ENCODE data around the gene CHN1.

CHN1 gene

DNA sequence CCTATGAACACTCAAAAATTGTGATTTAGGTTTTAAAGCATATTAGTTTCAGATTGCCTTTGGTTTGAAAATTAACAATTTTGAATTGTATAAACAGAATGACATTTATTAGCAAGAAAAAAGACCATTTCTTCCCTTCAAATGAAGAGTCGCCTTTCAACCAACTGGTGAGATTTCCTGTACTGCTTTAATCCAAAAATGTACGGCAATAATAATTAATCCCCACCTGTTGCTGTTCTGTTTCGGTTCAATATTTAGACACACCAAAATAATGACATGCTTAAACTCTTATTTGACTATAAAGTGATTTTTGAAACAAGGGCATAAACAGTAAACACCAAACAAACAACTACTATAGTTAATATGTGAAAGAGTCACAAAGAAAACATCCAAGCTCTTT is 39.6 kb downstream of the CHN1 start:
- no peak overlapping the region for H3K4me3 ChIP-seq (ENCODE audit: control insufficient read depth, low read depth, low read length)
- no peak for DNase-seq (ENCODE audit: low read depth)
- TF ChIP-seq, protein P1, sequence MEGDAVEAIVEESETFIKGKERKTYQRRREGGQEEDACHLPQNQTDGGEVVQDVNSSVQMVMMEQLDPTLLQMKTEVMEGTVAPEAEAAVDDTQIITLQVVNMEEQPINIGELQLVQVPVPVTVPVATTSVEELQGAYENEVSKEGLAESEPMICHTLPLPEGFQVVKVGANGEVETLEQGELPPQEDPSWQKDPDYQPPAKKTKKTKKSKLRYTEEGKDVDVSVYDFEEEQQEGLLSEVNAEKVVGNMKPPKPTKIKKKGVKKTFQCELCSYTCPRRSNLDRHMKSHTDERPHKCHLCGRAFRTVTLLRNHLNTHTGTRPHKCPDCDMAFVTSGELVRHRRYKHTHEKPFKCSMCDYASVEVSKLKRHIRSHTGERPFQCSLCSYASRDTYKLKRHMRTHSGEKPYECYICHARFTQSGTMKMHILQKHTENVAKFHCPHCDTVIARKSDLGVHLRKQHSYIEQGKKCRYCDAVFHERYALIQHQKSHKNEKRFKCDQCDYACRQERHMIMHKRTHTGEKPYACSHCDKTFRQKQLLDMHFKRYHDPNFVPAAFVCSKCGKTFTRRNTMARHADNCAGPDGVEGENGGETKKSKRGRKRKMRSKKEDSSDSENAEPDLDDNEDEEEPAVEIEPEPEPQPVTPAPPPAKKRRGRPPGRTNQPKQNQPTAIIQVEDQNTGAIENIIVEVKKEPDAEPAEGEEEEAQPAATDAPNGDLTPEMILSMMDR (conservative IDR thresholded peaks at IDR 0.05; ENCODE audit: control insufficient read depth, insufficient read depth, low read depth, low read length), result no peak

DNA sequence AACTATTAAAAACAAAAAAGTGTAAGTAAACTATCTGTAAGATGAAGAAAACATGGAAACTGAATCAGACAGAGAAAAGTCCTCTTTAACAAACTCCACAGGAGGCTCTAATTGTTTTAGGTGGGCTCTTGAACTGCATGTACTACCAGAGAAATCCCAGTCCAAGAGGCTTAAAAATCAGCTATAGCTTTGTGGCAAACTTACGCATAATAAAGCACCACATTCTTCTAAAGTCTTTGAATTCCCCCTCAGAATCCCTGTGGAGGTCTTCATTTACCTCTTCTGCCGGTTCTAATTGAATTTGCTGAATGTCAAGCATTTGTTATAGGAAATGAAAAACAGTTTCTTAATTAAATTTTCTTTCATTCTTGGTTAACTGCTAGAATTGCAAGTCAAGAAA is 40.8 kb downstream of the CHN1 start:
- H3K4me3 ChIP-seq (ENCODE audit: control insufficient read depth, low read depth, low read length), result no peak overlapping the region
- TF ChIP-seq, protein P1 (conservative IDR thresholded peaks at IDR 0.05; ENCODE audit: control insufficient read depth, insufficient read depth, low read depth, low read length), result no peak
- no peak for DNase-seq (ENCODE audit: low read depth)

DNA sequence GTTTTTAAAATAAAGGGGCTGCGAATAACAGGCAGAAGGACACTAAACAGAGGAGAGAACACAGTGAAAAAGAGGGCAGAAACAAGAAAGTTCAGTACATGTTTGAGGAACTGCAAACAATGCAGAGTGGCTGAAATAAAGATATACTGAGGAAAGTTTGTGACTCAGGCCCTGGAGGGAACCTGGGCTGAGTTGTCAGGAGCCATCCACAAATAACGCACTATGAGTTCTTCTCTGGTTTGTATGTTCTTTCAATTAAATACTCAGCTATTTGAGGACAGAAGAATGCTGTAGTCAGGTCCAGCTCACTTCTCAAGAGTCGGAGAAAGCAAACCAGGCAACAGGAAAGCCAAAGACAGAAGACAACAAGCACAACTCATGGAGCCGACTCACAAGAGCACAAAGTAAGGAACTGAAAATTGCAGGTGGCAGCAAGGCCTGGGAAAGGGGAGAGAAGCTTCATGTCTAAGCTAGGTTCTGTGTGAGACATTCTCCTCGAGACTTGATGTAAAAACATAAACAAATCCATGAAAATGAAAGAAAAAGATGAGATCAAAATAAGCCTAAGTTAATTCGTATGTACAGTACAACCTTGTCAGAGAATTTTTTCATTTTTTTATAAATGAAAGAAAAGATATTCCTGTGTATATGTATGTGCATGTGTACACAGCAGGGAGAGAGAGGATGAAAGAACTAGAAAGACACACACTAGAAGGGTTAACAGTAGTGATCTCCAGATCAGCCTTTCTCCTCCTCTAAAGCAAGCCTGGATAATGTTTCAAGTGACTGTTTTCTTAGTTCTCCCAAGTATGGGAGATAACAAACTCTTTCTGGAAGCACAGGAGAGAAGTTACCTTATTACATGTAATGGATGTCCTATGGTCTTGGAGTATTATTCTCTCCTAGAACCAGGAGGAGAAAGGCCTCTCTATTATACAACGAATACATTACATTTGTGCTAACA is 41.5 kb downstream of the CHN1 start:
- no peak for DNase-seq (ENCODE audit: low read depth)
- TF ChIP-seq, protein P1 (conservative IDR thresholded peaks at IDR 0.05; ENCODE audit: control insufficient read depth, insufficient read depth, low read depth, low read length), result no peak
- no peak overlapping the region for H3K4me3 ChIP-seq (ENCODE audit: control insufficient read depth, low read depth, low read length)

DNA sequence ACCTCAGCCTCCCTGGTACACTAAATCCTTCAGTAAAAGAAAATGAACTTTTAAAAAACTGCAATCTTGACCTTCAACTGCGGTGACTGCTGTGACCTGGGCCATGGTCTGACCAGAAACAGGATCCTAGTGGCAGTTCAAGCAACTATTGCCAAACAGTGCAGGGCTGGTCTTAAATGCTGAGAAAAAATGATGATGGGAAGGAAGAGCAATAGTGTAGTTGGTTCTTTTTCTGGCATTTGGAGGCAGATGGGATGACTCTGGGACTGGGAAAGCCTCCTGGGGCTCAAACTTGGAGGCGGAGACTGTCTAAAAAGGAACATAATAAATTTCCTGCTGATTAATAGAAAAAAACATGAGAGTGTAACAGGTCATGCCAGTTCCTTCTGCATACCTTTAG is 45.4 kb downstream of the CHN1 start:
- no peak overlapping the region for H3K4me3 ChIP-seq (ENCODE audit: control insufficient read depth, low read depth, low read length)
- TF ChIP-seq, protein P1 (conservative IDR thresholded peaks at IDR 0.05; ENCODE audit: control insufficient read depth, insufficient read depth, low read depth, low read length), result no peak
- peak; percentile 27 for DNase-seq (ENCODE audit: low read depth)

DNA sequence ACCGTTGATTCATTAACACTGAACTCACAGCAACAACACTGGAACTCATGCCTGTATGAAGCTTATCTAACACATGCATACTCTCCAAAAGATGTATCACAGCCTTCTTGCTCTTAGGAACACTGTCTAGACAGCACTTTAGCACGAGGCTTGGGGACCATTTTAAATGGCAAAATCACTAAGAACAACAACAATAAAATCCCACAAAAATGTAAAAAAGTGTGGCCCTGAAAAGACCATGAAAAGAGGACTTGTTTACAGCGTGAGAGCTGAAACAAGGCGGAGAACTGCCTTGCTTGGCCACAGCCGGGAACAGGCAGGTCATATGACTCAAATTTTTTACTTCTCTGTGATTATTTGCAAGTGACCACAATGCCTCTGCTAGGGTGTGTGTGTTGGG is 48.1 kb downstream of the CHN1 start:
- no peak overlapping the region for H3K4me3 ChIP-seq (ENCODE audit: control insufficient read depth, low read depth, low read length)
- TF ChIP-seq, protein P1 (conservative IDR thresholded peaks at IDR 0.05; ENCODE audit: control insufficient read depth, insufficient read depth, low read depth, low read length), result no peak
- no peak for DNase-seq (ENCODE audit: low read depth)

DNA sequence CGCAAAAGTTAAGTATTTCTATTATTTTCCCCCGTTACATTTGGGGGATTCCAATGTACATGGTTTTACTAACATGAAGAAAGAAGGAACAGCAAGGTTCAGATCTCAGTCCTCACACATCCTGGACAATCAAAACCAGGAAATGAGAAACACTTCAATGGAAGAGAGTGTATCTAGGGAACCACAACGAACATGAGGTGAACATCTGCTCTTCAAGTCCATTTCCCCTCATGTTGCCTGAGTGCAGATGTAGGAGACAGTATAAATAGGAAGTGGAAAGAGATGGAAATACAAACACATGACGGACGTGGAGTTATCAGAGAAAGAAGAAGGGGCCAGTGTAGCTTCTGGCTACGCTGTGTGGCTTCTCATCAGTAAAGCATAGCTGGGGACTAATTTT is 52.6 kb downstream of the CHN1 start:
- H3K4me3 ChIP-seq (ENCODE audit: control insufficient read depth, low read depth, low read length), result no peak overlapping the region
- DNase-seq (ENCODE audit: low read depth), result peak; percentile 48
- TF ChIP-seq, protein P1 (conservative IDR thresholded peaks at IDR 0.05; ENCODE audit: control insufficient read depth, insufficient read depth, low read depth, low read length), result no peak
